GF-D8 (cell line): ENCODE data around the gene ABAT.
A peak's percentile ranks its signal among the peaks of the same experiment; 100 is the strongest.

Experiments
- DNase-seq: peaks from one replicate; lab custom pipeline; 2025; lab: John Stamatoyannopoulos, UW

The ABAT gene

GRCh38 chr16:8742068-8742467, 67.7 kb downstream of the ABAT start:
- no peak for DNase-seq

- DNase-seq: peak; percentile 16
Observed at GRCh38 chr16:8748944-8749343, 74.5 kb downstream of the ABAT start.

- no peak for DNase-seq
Observed at GRCh38 chr16:8751481-8752311, 77.3 kb downstream of the ABAT start.

GRCh38 chr16:8752706-8753105, 78.3 kb downstream of the ABAT start:
- DNase-seq: no peak

- no peak for DNase-seq
Observed at GRCh38 chr16:8753416-8754054, 79.1 kb downstream of the ABAT start.

- no peak for DNase-seq
Observed at GRCh38 chr16:8756755-8757154, 82.3 kb downstream of the ABAT start.

GRCh38 chr16:8758022-8758421, 83.6 kb downstream of the ABAT start:
- DNase-seq: no peak

- DNase-seq: no peak
Observed at GRCh38 chr16:8760021-8760420, 85.6 kb downstream of the ABAT start.

GRCh38 chr16:8761078-8761477, 86.7 kb downstream of the ABAT start:
- DNase-seq: no peak

GRCh38 chr16:8762254-8762653, 87.8 kb downstream of the ABAT start:
- DNase-seq: no peak

GRCh38 chr16:8763083-8763482, 88.7 kb downstream of the ABAT start:
- no peak for DNase-seq

- no peak for DNase-seq
Observed at GRCh38 chr16:8763899-8764298, 89.5 kb downstream of the ABAT start.

- no peak for DNase-seq
Observed at GRCh38 chr16:8764525-8765250, 90.3 kb downstream of the ABAT start.

- DNase-seq: no peak
Observed at GRCh38 chr16:8767176-8767575, 92.8 kb downstream of the ABAT start.

- no peak for DNase-seq
Observed at GRCh38 chr16:8768283-8768682, 93.9 kb downstream of the ABAT start.

- no peak for DNase-seq
Observed at GRCh38 chr16:8768692-8769091, 94.3 kb downstream of the ABAT start.

- no peak for DNase-seq
Observed at GRCh38 chr16:8773537-8773936, 99.1 kb downstream of the ABAT start.

- DNase-seq: no peak
Observed at GRCh38 chr16:8774208-8774607, 99.8 kb downstream of the ABAT start.

- no peak for DNase-seq
Observed at GRCh38 chr16:8775359-8775758, 100.9 kb downstream of the ABAT start.

- DNase-seq: no peak
Observed at GRCh38 chr16:8776129-8776584, 101.7 kb downstream of the ABAT start.

GRCh38 chr16:8777217-8777616, 102.8 kb downstream of the ABAT start:
- no peak for DNase-seq

- no peak for DNase-seq
Observed at GRCh38 chr16:8781797-8782196, 107.4 kb downstream of the ABAT start.

- DNase-seq: no peak
Observed at GRCh38 chr16:8782673-8783072, 108.3 kb downstream of the ABAT start.
